Superior temporal gyrus (tissue), 1 donor: ENCODE data around the gene LMNTD1.

Source experiments
- DNase-seq: peaks from one replicate; pipeline ENCODE4 v3.0.0-alpha.2; 2016; ENCODE audit errors: extremely low spot score

LMNTD1 gene

DNA sequence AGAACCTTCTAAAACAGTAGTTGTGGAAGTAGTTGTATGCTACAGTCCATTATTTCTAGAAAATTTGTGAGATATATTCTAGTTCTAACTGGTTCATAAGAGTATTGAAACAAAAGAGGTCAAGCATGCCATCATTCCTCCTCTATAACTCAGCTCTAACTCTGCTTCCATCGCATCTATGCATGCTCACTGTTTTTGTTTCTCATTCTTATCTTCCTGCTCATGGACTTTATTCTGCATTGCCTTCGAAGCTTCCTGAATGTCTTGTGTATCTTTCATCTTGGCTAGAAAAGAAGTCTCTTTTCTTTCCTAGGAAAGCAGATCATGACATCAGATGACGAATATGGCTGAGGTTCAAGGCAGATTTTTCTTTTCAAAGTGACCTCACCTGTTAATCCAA is 402 bp downstream of the LMNTD1 start:
- DNase-seq: no peak

DNA sequence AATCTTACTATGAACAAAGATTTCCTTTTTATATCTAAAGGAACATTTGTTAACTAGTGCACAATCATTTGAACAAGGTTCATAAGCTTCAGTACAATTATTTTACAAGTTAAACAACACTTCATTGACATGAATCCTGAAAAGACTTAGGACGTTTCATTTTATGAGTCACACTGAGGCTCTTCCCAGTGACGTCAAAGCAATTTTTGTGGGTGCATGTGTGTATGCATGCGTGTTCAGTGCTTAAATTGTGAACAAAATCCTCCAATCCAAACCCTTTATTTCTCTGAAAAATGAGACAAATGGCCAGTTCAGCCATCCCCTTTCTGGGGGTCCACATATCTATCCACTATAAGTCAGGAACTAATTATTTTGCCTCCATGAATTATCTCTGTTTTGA is 2.9 kb downstream of the LMNTD1 start:
- DNase-seq: no peak

DNA sequence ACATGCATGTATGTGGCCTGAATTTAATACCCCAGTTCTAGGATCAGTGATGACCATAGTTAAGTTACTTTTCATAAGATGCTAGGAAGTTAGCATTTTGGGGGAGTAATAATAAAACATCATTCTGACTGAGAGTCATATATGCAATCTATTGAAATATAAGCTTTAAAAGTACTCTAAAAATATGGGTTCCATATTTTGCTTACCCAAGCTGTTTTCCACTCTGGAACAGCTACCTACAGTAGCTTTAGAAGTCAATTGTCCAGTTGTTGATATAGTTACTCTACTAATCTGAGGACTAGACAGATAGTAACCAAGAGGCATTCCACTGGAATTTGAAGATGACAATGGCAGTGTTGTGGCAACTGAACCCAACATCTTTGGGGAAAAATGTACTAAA is 4.0 kb downstream of the LMNTD1 start:
- DNase-seq: no peak

DNA sequence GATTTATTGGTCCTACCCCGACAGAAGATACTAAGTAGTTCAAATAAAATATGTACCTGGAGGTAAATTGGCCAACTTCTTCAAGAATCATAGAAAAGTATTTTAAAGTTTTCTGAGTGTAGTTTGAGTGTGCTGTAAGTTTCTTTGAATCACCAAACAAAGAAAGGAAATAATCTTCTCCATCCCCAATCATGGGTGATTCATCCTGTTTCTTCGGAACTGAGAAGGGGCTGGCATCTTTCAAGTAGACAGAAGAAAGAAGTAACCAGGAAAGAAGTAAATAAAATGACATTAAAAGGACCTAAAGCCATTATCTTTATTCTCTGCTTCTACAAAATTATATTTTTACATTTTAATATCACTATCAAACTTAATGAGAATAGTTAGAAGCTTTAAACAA is 6.8 kb downstream of the LMNTD1 start:
- DNase-seq: no peak

DNA sequence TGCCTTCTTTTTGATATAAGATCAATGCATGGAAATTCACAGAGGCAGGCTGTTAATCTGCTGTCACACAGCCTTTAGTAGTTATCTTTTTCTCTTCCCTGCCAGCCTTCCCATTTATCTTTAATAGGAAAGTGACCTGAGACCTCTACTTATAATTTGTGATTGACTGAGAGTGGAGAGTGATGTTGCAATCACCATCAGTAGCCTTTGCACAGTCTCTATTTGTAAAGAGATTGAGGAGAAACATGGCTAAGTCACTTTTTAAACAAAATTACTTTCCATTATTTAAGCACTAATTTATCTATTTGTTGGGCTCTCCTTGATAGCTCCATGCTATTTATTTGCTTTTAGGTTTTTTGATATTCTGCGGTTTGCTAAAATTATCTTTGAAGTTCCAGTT is 19.9 kb downstream of the LMNTD1 start:
- no peak for DNase-seq

DNA sequence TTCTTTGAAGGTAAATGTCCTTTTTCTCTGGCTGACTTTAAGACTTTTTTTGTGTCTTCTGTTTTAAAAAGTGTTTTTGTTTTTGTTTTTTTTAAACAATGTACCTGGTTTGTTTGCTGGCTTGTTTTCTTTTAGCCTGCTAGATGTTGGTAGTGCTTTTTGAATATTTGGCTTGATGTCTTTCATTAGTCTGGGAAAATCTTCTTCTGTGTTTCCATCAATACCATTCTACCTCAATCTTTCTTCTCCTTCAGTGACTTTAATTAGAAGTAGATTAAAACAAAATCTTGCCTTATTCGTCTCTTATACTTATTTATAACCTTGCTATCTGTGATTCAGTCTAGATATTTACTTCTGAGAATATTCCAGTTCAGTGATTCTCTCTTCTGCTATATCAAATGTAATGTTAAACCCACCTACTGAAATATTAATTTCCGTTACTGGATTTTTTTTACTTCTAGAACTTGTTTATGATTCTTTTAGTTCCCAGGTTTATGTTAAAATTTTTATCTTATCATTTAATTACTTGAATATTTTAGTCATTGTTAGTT is 21.5 kb downstream of the LMNTD1 start:
- no peak for DNase-seq

DNA sequence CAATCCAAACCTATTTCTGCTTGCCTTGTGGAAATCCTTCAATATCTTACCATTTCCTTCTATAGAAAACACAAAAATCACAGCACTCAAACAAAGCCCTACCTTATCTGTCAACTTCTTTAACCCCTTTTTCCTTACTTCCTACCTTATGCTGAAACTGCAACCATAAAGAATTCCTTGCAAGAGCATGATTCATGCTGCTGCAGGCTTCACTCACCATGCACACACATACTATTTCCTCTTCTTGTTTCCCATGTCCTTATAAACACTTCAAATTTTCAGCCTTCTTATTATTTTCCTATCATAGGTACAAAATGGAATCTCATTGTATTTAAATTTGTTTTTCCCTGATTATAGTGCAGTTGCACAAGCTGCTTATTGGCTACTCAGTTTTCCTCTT is 23.3 kb downstream of the LMNTD1 start:
- DNase-seq: no peak

DNA sequence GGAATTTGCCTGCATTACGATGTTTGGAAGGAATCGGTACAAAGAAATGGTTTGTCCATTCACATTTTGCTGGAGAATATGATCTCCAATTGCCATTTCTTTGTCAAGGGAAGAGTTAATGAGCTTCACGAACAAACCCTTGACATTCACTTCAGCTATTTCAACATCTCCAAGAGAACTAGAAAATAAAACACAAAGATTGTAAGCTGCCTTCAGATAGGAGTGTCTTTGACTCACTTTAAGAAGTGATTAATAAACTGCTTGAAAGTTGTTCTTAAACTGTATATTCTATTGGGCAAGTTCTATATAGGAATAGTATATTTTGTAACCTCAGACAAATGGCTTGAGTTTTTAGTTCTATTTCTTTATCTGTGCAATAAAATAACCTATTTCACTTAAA is 26.3 kb downstream of the LMNTD1 start:
- DNase-seq: no peak

DNA sequence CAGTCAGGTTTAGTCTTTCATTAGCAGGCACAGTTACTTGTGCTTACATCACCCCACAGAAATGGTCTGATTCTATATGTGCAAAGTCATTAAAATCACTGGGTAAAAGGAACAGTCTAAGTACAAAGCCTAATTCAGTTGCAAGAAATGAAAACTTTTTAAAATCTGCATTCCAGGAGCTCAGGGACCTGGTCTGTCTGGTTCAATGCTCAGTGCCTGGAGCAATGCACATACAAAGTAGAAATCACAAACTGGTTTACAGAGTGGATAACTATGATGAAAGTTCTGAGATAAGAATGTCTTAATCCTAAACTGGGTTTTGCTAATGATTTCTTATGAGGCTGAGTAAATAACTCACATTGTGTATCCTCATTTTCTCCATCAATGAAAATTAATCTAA is 28.7 kb downstream of the LMNTD1 start:
- no peak for DNase-seq

DNA sequence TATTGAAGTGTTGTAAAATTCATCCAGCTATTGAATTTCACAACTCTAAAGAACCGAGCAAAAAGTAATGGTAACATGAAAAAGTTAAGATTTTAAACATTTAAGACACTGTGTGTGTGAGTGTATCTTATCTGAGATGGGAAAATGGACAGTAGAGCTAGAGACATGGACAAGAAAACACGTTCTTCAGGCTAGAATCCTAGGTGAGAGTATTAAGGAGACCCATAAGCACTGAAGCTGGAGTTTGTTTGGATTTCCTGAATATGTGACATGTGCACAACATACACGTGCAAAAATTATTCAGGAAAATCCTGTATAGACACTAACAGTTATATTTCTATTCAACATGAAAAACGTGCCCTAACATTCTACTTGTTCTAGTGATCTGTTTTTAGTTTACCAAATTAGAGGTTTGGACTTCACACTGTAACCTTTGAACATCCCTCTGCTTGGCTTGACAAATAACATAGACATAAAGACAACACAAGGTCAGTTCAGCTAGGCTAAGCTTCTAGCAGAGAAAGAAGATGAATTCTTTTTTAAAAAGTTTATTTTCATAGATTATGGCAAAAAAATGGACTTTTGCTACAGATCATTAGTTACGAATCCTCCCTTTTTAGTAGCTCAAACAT is 31.3 kb downstream of the LMNTD1 start:
- no peak for DNase-seq

DNA sequence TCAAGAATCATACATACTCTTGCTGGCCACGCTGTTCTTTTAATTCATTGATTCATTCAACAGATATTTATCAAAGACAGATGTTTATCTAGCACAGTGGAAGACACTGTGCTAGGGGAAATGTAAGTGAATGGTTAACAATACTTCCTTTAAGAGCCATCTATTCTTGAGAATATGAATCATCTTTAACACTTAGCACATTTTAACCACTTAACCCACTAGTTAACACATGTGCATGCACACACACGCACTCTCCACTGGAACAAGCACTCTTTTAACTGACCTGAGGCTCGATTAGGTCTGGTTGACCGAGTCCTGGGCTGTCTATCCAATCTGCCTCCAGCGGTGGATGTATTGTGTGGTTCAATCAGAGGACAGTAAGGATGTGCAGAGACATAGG is 34.6 kb downstream of the LMNTD1 start:
- DNase-seq: no peak

DNA sequence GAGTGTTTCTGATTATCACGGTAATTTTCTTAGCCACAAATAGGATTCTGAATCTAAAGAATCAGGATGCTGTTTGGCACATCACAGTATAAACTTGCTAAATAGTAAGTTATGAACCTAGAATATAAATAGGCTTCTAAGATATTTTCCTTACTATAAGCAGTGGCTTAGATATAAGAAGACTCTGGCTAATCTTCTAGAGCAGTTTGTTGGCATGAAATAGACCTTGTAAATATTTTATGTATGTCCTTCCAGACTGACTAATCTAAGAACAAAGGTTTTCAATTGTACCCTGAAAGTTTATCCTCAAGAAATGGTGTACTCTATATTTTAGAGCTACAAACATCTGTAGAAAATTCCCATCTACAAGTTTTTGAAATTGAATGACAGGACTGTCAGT is 48.3 kb downstream of the LMNTD1 start:
- no peak for DNase-seq

DNA sequence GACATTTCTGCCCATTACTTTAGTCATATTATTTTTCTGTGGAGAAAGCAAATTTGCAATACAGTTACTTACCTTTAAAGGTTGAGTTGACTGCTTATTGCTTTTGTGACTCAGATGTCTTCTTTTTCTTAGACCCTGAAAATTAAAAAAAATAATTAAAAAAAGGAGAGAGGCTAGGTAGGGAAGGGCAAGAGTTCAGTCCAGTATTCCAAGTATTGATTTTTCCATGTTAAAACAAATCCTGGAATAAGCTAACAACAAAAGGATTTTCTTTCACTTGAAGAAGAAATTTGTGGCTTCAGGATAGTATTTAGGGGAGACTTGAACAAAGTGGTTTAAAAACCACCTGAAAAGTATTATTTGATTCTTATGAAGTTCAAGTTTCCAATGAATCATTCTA is 49.4 kb downstream of the LMNTD1 start:
- DNase-seq: no peak

DNA sequence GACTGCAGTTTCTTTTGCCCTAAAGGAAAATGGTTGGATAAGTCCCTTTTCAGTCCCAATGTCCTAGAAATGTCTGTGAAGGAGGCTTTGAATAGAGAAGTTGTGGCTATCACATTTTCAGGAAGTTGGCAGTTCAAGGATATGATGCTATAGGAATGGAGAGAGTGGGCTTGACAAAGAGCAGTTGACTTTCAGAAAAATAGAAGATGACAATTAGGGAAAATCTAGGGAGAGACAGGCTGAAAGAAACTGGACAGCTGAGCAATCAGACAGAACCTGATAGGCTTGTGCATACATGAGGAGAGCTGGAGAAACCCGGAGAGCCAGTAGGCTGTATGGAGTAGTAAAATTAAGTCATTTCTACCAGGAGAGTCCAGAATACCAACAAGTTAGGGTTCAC is 50.5 kb downstream of the LMNTD1 start:
- no peak for DNase-seq

DNA sequence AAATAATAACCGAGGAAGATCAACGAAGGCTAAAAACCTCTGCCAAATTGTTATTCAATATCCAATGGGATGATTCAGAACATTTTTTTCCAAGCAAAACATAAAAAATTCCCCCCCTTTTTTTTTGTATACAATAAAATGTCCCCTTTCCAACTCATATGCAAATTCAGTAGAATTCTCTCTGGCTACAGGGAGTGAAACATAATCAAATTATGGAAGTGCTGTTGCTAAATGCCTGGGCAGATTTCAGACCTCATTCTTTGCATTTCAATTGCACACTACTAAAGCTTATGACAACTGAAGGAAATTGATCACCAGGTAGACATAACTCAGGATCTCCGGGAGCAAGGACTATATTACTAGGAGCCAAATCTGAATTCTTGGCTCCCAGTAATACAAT is 51.0 kb downstream of the LMNTD1 start:
- no peak for DNase-seq

DNA sequence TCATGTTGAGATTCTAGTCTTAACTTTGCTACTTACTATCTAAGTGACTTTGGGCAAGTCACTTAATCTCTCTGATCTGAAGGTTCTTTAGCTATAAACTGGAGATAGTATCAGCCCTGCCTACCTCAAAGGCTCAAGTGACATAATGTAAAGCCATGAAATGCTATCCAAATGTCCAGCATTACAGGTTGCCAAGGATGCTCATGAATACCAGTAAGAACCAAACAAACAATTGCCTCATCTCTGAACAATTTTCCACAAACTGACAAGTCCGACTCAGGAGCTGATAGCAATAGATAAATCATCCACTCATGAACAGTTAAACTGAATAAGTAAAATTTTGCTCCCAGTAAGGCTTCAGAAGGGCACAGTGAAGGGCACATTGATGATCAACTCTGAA is 51.5 kb downstream of the LMNTD1 start:
- no peak for DNase-seq

DNA sequence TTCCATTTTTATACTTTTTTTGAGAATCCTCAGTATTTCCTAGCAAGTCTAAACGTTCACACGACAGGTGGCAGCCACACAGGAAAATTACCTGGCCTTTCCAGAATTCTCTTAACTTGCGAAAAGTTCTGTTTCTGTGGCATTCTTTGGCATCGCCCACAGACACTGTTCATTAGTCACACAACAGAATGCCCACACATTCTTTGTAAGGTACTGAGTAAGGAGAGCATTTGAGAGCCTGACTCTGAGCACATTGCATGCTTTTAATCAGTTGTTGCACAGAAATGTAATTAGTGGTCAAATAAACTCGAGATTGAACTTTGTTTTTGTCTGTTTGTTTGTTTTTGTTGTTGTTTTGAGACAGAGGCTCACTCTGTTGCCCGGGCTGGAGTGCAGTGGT is 52.4 kb downstream of the LMNTD1 start:
- no peak for DNase-seq

DNA sequence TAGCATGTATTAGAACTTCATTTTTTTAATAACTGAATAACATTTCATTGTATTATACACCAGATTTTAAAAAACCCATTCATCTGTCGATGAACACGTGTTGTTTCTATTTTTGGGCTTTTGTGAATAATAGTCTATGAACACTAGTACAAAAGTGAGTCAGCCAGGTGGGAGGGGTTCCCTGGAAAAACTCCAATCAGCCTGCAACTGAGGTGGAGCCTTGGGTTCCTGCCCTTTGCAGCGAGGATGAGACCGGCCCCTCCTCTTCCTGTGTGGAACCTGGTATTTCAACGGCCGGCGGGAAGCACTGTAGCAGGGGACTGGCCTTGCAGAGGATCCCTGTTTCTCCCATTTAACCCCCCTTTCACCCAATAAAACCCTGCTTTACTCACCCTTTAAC is 56.1 kb downstream of the LMNTD1 start:
- no peak for DNase-seq

DNA sequence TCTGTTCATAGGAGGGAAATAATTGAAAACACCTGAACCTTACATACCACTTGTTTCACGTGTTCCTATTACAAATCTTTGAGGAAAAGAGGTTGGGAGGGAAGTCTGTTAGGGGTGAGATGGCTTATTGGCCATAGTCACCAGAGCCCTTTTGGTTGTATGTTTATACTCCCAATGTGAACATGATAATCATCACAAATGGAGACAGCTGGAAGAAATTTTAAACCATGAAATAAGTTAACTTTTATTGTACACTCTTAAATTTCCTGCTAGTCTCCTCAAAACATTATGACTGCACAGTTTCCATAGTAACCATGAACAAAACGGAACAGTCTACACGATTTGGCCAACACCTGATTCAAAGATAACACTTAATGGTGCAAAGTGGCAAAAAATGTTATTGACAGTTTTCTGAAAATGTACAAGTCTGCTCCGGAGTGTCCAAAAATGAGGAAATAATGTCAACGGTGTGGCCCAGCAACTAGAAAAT is 56.9 kb downstream of the LMNTD1 start:
- DNase-seq: no peak

DNA sequence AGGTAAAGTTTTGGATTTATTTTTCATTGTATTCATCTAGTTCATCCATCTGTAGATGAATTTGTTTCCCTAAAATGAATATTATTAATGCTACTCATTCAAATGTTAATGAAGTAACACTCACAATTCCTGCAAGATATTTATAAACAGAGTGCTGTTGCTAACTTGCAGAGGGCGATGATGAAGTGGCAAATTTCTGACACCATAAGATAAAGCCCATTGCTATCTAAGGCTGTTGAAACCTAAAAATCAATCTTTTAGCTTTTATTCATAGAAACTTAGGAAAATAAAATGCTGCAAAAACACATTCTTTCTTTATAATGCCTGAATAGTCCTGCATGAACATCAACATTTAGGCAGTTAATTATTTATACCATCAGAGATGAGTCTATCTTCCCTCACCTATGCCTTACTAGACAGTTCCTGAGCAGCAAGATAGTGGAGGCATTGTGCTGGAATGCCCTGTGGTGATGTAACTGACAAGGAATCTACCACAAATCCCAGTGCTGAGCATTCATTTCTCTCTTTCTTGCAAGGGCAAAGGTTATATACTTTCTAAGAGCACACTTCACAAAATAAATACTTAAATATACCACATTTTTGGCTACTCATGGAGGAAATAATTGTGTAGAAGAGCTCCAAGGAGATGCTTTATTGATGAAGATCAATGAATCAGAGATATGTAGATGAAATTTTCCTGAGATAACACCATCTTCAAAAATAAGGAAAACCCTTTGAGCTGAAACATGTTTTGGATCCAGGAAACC is 57.6 kb downstream of the LMNTD1 start:
- DNase-seq: no peak

DNA sequence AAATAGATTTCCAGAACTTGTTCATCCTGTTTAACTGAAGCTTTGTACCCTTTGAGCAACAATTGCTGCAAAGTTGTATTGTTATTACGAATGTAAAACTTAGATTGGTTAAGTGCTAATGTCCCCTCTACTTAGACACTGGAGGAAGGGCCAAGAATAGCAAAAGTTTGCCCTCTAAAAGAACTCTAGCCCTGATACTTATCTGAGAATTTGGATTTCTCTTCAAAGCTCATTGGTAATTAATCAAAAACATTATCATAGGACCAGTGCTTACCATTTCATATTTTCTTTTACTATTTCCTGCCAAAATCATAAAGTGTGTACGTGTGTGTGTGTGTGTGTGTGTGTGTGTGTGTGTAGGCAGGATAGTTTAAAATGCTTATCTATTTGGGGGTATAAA is 58.2 kb downstream of the LMNTD1 start:
- no peak for DNase-seq

DNA sequence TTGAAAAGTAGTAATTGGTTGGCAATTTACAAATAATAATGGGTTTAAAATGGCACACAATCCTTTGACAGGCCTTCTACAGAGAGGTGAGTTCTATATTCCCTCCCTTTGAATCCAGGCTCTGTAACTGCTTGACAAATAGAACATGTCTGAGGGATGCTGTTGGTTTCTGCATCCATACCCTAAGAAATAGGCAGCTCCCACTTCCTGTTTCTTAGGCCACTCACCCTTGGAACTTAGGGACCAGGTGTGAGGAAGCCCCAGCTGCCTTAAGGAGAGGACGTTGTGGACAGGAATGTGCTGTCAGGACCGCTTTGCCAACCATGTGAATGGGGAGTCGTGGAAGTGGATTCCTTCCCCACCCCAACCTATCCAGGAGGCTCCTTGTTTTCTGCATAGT is 59.4 kb downstream of the LMNTD1 start:
- no peak for DNase-seq
